NB4 (cell line): ENCODE results near the gene COL4A4.
A peak's percentile ranks its signal among the peaks of the same experiment; 100 is the strongest.

Experiments
- DNase-seq: peaks from one replicate; pipeline ENCODE4 v3.0.0; 2010; ENCODE audit warnings: low read depth
- H3K4me3 ChIP-seq: one replicate; pipeline ENCODE4 v1.5.1; 2011; ENCODE audit warnings: mild to moderate bottlenecking, low read depth, low read length, moderate library complexity
- CTCF ChIP-seq: IDR thresholded peaks from one replicate; pipeline ENCODE4 v1.5.1; 2012; ENCODE audit warnings: low read depth, low read length
- MAX ChIP-seq: IDR thresholded peaks from 2 replicates; pipeline ENCODE4 v1.6.1; 2011; ENCODE audit warnings: low read depth, low read length
- MYC ChIP-seq: IDR thresholded peaks from 2 replicates; pipeline ENCODE4 v1.6.1; 2011; ENCODE audit warnings: low read depth, low read length
- POLR2A ChIP-seq: IDR thresholded peaks from 2 replicates; pipeline ENCODE4 v1.6.1; 2011; ENCODE audit warnings: mild to moderate bottlenecking; ENCODE audit not compliant: insufficient read length; ENCODE audit errors: extremely low read depth

COL4A4 gene

GRCh38 chr2:227118353-227118752 is 45.7 kb downstream of the COL4A4 start:
- no peak overlapping the region for H3K4me3 ChIP-seq
- DNase-seq, result no peak
- TF ChIP-seq MAX (no peak), CTCF (no peak), MYC (no peak), POLR2A (no peak)

GRCh38 chr2:227117852-227118251 is 46.2 kb downstream of the COL4A4 start:
- no peak overlapping the region for H3K4me3 ChIP-seq
- no peak for TF ChIP-seq MAX
- TF ChIP-seq CTCF, result no peak
- no peak for TF ChIP-seq MYC
- TF ChIP-seq POLR2A, result no peak
- no peak for DNase-seq

GRCh38 chr2:227117027-227117426 is 47.0 kb downstream of the COL4A4 start:
- TF ChIP-seq MAX (no peak), MYC (no peak), CTCF (no peak), POLR2A (no peak)
- peak; percentile 39 for DNase-seq
- no peak overlapping the region for H3K4me3 ChIP-seq

GRCh38 chr2:227115761-227116160 is 48.2 kb downstream of the COL4A4 start:
- TF ChIP-seq MYC (no peak), POLR2A (no peak), CTCF (no peak), MAX (no peak)
- H3K4me3 ChIP-seq, result no peak overlapping the region
- DNase-seq, result no peak

- peak; percentile 90 for DNase-seq
- H3K4me3 ChIP-seq, result no peak overlapping the region
- TF ChIP-seq MYC (no peak), CTCF (peak; percentile 92), MAX (no peak)
These were observed 56.9 kb downstream of the COL4A4 start for GRCh38 chr2:227106845-227107759.
